GM10266 (cell line): ENCODE results near the gene PFN2.

Experiments used
- DNase-seq: peaks from one replicate; pipeline ENCODE4 v3.0.0; 2012; ENCODE audit errors: extremely low spot score
- TF ChIP-seq, protein P1 (sequence below): IDR thresholded peaks from 2 replicates; pipeline ENCODE4 v1.5.1; 2012; ENCODE audit warnings: mild to moderate bottlenecking, low read depth; ENCODE audit not compliant: control insufficient read depth, insufficient read depth; ENCODE audit errors: missing control alignments

The PFN2 gene

DNA sequence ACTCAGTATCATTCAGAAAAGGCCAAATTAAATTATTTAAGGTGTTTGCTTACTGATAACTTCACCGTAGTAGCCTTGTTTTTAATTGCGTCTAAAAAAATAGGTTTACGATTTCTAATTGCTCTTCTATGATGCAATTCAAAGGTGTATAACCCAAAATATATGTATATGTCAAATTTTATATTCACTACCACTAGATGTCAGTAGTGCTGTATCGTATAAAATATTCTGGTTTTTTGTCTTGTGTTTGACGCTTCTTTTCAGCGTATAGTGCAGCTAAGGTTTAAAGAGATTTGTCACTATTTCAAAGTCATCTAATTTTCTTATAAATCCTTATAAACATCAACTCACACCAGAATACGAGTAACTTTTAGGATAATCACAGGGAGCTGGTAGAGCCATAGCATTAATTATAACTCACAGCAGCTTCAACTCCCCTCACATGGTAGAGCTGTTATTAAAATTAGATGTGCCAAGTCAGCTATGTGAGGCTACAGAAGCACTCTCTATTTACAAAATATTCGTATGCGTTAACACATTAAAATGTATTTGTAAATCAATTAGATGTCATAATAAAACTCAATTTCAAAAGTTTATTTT, 3.5 kb downstream of the PFN2 start:
- TF ChIP-seq, protein P1, sequence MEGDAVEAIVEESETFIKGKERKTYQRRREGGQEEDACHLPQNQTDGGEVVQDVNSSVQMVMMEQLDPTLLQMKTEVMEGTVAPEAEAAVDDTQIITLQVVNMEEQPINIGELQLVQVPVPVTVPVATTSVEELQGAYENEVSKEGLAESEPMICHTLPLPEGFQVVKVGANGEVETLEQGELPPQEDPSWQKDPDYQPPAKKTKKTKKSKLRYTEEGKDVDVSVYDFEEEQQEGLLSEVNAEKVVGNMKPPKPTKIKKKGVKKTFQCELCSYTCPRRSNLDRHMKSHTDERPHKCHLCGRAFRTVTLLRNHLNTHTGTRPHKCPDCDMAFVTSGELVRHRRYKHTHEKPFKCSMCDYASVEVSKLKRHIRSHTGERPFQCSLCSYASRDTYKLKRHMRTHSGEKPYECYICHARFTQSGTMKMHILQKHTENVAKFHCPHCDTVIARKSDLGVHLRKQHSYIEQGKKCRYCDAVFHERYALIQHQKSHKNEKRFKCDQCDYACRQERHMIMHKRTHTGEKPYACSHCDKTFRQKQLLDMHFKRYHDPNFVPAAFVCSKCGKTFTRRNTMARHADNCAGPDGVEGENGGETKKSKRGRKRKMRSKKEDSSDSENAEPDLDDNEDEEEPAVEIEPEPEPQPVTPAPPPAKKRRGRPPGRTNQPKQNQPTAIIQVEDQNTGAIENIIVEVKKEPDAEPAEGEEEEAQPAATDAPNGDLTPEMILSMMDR: peak; percentile 43
- DNase-seq: peak; percentile 36

GRCh38 chr3:149965278-149965677, 5.4 kb downstream of the PFN2 start:
- DNase-seq: no peak
- TF ChIP-seq, protein P1: no peak

DNA sequence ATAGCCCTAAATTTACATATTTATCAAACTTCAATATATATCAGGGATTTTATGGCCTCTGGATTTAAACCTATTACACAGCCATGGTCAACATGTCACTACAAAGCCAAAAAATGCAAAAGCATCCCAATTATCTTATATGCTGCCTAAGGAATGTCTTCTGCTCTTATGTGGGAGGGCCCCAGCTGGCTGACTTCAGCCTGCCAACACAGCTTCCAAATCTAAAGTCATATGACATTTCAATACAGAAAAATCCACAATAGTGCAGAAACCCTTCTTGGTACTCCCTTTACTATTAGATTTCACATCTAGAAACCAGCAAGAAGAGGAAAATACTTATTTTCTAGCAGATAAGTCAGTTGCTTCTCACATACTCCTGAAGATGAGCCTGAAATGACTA, 6.4 kb downstream of the PFN2 start:
- no peak for DNase-seq
- TF ChIP-seq, protein P1: no peak

DNA sequence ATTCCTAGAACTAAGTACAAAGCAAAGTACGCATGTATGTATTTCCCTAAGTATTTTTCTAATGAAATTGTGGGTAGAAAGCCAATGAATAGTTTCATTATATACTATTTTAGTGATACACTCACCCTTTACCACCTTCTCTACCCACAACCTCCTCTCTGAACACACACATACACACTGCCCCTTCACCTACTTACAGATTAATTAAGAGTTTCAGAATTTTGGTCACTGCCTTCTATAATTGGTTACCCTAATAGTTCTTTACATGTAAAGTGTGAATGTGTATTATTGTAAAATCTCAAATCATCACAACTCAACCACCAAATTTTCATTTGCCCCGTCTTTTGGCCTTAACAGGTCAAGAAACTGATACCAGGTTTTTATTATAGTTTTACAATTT, 7.2 kb downstream of the PFN2 start:
- no peak for DNase-seq
- TF ChIP-seq, protein P1: no peak

- DNase-seq: no peak
- TF ChIP-seq, protein P1: no peak
Observed at GRCh38 chr3:149959443-149959842, 11.3 kb downstream of the PFN2 start.

GRCh38 chr3:149958171-149958796, 12.4 kb downstream of the PFN2 start:
- TF ChIP-seq, protein P1: no peak
- DNase-seq: no peak

- TF ChIP-seq, protein P1: no peak
- no peak for DNase-seq
Observed at GRCh38 chr3:149957361-149958125, 13.2 kb downstream of the PFN2 start.
